Stromal cell of bone marrow (primary cell): Measurements from ENCODE around the gene DDX39A.
"Not testable (repeated sequence)": the region's sequence is repeated elsewhere in the genome, so short reads cannot be mapped to it uniquely, and the experiment has no call there.

ENCODE experiments used
- DNase-seq: peaks from one replicate; pipeline ENCODE4 v3.0.0-alpha.2; 2012; ENCODE audit warnings: low read depth

DDX39A gene

GRCh38 chr19:14408491-14409145, 10.5 kb downstream of the DDX39A start:
- DNase-seq = no peak

- DNase-seq = no peak
Measured at GRCh38 chr19:14407605-14408484, 11.3 kb downstream of the DDX39A start.

DNA sequence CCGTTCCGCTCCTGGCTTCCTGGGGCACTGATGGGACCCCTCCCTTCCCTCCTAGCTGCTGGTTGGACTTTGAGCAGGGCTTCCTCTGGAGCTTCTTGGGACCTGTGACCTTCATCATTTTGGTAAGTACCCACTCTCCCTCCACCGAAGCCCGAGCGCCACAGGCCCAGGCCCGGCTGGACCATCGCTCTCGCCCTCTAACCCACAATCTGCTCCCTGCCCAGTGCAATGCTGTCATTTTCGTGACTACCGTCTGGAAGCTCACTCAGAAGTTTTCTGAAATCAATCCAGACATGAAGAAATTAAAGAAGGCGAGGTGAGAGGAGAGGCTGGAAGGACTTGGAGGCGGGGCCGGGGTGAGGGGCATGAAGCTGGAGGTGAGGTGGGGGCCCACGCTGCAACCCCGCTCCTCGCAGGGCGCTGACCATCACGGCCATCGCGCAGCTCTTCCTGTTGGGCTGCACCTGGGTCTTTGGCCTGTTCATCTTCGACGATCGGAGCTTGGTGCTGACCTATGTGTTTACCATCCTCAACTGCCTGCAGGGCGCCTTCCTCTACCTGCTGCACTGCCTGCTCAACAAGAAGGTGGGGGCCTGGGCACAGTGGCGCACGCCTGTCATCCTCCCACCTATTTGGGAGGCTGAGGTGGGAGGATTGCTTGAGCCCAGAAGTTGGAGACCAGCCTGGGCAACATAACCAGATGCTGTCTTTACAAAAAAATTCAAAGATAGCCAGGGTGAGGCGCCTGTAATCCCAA, 12.3 kb downstream of the DDX39A start:
- DNase-seq = no peak

- DNase-seq = peak; percentile 31
Measured at GRCh38 chr19:14405758-14406644, 13.1 kb downstream of the DDX39A start.

GRCh38 chr19:14405380-14405757, 13.8 kb downstream of the DDX39A start:
- no peak for DNase-seq

DNA sequence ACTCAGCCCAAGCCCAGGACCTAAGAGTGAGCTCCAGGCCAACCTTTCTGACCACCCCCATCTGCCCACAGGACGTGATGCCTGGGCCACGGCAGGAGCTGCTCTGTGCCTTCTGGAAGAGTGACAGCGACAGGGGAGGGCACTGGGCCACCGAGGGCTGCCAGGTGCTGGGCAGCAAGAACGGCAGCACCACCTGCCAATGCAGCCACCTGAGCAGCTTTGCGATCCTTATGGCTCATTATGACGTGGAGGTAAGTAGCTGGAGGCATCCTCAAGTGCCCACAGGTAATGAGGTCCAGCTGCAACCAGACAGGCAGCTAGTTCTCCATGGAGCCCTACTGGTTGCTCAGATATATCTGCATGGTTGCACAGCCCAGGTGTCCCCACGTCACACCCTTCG, 14.8 kb downstream of the DDX39A start:
- no peak for DNase-seq

GRCh38 chr19:14403145-14403930, 15.8 kb downstream of the DDX39A start:
- DNase-seq = not testable (repeated sequence)

DNA sequence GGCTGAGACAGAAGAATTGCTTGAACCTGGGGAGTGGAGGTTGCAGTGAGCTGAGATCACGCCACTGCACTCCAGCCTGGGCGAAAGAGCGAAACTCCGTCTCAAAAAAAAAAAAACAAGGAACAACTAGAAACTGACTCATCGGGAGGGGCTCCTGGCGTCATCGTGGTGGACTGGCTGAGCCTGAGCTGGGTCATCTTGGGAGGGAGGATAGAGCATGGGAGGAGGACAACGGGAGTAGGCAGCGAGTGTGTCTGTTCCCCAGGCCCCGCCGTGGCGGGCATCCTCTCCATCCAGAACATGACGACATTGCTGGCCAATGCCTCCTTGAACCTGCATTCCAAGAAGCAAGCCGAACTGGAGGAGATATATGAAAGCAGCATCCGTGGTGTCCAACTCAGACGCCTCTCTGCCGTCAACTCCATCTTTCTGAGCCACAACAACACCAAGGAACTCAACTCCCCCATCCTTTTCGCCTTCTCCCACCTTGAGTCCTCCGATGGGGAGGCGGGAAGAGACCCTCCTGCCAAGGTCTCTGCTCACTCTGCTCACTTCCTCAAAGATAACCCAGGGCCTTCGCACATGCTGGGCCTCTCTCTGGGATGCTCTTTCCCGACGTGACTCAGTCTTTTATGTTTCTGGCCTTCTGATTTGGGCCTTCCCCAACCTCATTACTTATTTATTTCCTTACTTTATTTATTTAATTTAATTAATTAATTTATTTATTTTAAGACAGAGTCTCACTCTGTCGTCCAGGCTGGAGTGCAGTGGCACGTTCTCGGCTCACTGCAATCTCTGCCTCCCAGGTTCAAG, 16.6 kb downstream of the DDX39A start:
- DNase-seq = peak; percentile 82

- DNase-seq = no peak
Measured at GRCh38 chr19:14401468-14402195, 17.5 kb downstream of the DDX39A start.

DNA sequence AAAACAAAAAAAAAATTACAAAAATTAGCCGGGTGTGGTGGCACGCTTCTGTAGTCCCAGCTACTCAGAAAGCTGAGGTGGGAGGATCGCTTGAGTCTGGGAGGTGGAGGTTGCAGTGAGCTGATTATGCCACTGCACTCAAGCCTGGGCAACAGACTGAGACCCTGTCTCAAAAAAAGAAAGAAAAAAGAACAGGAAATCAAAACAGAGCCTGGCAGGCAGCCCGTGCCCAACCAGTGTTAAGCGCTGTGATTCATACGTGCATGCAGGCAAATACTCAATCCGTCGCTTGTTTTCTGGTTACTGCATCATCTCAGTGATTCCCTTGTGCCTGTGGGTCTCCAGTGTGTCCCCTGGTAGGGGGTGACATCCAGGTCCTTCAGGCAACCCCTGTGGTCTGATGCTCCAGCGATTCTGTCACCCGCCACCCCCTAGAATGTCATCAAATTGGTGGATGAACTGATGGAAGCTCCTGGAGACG, 18.1 kb downstream of the DDX39A start:
- no peak for DNase-seq

GRCh38 chr19:14397168-14397567, 22.0 kb downstream of the DDX39A start:
- not testable (repeated sequence) for DNase-seq

DNA sequence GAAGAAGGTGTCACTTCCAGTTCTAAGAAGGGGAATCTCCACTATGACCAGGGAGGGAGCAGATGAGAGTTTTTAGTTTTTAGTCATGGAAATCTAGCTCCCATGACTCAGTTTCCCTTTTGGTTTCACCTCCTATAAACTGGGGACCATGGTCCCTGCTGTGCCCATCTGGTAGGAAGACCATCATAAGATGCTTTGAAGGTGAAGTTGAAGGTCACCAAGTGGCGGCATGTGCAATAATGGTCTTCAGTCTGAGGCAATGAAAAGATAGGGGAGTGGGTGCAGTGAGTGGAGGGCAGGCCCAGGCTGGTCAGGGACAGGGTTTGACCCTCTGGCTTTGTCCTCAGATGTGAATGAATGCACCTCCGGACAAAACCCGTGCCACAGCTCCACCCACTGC, 22.4 kb downstream of the DDX39A start:
- not testable (repeated sequence) for DNase-seq

GRCh38 chr19:14395710-14396336, 23.3 kb downstream of the DDX39A start:
- no peak for DNase-seq

DNA sequence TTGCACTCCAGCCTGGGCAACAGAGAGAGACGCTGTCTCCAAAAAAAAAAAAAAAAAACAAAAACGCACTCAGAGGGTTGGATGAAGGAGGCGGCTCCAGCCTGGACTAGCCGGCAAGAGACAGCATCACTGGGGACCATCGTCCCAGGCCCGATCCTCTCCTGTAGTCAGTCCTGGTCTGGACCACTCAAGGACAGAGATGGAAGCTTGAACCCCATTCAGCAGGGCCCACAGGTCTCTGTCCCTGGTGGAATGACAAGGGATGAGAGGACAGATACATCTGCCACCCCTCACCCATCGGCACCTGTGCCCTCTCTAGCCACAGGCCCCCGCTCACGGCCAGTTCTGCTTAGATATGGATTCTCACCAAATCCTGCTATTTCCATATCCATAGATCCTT, 23.9 kb downstream of the DDX39A start:
- no peak for DNase-seq

DNA sequence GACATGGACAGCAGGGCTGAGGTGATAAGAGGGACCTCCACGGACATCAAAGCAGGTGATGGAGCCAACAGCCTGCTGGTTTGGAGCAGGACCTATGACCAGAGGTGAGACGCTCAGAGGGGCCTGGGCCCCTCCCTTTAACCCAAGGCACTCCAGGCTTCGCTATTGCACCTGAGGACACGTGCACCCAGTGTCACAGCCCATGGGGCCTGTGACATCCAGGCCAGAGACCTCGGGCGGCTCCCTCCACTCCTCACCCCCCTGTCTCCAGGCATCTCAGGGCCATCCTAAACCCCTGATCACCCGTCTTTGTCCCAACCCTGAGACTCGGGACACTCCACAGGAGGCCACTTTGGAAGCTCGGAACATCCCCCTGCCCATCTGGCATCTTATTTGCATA, 25.0 kb downstream of the DDX39A start:
- DNase-seq = no peak

DNA sequence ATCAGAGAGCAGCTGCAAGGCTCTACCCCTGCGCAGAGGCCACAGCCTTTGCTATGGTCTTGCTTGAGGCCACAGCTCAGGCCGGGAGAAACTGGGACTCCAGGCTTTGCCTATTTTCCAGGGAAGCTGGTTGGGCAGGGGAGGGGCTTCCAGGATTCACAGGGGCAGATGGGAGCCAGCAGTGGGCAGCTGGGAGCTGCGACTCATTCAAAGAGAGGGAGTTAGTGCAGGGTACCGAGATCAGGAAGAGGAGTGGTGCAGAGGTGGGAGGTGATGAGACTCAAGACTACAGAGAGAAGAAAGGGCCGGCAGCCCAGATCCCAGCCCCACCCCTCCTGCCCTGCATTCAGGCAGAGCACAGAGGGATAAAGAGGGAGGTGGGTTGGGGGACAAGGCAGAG, 25.8 kb downstream of the DDX39A start:
- no peak for DNase-seq

DNA sequence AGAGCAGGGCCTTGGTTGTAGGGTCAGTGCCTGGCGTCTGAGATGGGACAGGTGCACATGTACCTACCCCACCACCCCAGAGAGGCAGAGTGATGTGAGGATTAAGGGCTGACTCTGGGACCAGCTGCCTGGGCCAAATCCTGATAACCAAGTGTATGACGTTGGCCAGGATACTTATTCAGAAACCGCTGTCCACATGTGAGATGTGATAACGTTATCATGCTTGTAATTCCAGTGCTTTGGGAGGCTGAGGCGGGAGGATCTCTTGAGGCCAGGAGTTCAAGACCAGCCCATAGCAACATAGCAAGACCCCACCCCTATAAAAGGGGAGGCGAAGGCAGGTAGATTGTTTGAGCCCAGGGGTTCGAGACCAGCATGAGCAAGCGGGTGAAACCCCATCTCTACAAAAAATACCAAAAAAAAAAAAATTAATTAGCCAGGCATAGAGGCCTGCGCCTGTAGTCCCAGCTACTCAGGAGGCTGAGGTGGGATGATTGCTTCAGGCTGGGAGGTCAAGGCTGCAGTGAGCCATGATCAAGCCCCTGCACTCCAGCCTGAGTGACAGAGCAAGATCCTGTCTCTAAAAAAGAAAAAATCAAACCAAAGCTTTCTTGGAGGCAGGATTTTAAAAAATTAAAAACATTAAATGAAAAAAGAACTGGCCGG, 27.9 kb downstream of the DDX39A start:
- no peak for DNase-seq

DNA sequence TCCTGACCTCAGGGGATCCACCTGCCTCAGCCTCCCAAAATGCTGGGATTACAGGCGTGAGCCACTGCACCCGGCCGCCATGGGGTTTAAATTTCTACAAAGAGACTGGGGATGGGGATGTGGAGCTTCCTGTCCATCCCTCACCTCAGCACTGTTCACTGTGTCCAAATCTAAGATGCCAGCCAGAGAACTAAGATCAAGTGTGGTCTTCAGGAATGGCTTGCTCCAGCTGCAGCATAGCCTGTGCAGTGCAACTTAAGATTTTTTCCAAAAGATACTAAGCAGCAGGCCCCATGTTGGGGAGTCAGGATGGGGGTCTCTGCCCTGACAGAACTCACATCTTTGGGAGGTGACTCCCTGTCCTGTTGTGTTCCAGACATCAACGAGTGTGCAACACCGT, 28.6 kb downstream of the DDX39A start:
- DNase-seq = no peak
